Measurements from ENCODE around the gene ANKMY1. TPM values are rescaled to one million over a fixed set of nuclear protein-coding genes. Genes with fewer than 3 reads are reported as not detected.

ANKMY1 gene
- total and polyA plus RNA-seq, 3 experiments from 2014 or later: 15.8 to 27.9 (median 22.4) TPM

DNA sequence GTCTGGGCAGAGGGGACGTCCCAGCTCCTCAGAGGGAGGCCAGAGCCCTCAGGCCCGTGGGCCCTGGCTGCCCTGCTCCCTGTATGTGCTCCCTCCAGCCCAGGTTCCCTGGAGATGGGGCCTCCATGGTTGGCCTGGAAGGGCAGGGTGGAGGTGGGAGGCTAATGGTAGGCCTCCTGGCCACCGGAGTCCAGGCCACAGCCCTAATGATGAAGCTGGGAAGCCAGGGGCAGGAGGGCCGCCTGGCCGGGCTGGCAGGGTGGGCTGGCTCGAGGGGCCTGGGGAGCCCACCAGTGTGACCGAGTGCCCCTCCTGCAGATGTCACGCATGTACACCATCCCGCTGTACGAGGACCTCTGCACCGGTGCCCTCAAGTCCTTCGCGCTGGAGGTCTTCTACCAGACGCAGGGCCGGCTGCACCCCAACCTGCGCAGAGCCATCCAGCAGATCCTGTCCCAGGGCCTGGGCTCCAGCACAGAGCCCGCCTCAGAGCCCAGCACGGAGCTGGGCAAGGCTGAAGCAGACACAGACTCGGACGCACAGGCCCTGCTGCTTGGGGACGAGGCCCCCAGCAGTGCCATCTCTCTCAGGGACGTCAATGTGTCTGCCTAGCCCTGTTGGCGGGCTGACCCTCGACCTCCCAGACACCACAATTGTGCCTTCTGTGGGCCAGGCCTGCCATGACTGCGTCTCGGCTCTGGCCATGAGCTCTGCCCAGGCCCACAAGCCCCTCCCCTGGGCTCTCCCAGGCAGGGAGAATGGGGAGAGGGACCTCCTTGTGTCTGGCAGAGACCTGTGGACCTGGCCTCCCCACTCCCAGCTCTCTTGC lies 19.7 kb upstream of the ANKMY1 start:
- H3K27ac ChIP-seq (ENCODE audit: low read depth, low read length): no peak overlapping the region

DNA sequence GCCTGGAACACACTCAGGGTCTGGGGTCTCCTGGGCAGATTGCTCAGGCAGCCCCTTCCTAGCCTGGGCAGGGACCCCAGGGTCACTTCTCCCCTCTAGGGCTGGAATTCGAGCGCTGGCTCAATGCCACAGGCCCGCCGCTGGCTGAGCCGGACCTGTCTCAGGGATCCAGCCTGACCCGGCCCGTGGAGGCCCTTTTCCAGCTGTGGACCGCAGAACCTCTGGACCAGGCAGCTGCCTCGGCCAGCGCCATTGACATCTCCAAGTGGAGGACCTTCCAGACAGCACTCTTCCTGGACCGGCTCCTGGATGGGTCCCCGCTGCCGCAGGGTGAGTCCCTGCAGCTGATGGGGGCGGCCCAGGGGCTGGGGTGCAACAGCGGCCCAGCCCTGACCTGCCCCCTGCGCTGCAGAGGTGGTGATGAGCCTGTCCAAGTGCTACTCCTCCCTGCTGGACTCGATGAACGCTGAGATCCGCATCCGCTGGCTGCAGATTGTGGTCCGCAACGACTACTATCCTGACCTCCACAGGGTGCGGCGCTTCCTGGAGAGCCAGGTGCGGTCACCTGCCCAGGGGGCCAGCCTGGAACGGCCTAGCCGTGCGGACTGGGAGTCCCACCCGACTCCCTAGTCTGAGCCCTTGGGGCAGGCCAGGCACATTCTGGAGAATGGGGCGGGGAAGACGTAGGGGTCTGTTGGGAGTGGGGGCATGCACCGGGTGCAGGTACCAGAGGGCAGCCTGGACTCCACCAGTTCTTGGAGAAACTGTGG lies 18.8 kb upstream of the ANKMY1 start:
- peaks cover 3 to 61% (median 7%) of the 10 kb centered on the region in 3 donors for H3K36me3 Mint-ChIP-seq
- no peak overlapping the region for H3K4me3 ChIP-seq (ENCODE audit: low read length)
- DNase-seq: no peak
- ChIA-PET CTCF (interaction anchor here (0.8 to 1.6 kb wide), 3 partner anchors 10 to 11 kb away, joined by 3 to 5 read pairs (median 3); no protein-coding TSS in a partner anchor), POLR2A (interaction anchor here (2.4 kb wide), 1 partner anchor 10 kb away, joined by 8 read pairs; no protein-coding TSS in a partner anchor)
- peak overlapping the region in 1 of 8 donors; percentile 43 for H3K27ac Mint-ChIP-seq
- H3K27ac ChIP-seq (ENCODE audit: low read depth, low read length): no peak overlapping the region
- H3K4me1 Mint-ChIP-seq: peaks cover 24 to 35% (median 34%) of the 10 kb centered on the region in 3 donors
- peaks cover 25% of the 10 kb centered on the region for H3K4me1 ChIP-seq (ENCODE audit: insufficient read depth, low read length)
- H3K9me3 Mint-ChIP-seq: no peaks in the 10 kb centered on the region
- H3K36me3 ChIP-seq (ENCODE audit: insufficient read depth, low read length): peaks cover 22% of the 10 kb centered on the region
- no peaks in the 10 kb centered on the region for H3K27me3 Mint-ChIP-seq
- H3K4me3 Mint-ChIP-seq: no peak overlapping the region
- H3K9me3 ChIP-seq (ENCODE audit: low read length): no peaks in the 10 kb centered on the region
- H3K27me3 ChIP-seq (ENCODE audit: insufficient read depth, low read length, poor library complexity, severe bottlenecking): no peaks in the 10 kb centered on the region

More for the DNA sequence above, 19.7 kb upstream of the ANKMY1 start:
- Mint-ChIP-seq H3K4me3 (no peak overlapping the region), H3K27ac (no peak overlapping the region), H3K27me3 (no peaks in the 10 kb centered on the region), H3K4me1 (peaks cover 25 to 37% (median 32%) of the 10 kb centered on the region in 3 donors), H3K36me3 (peaks cover 5 to 58% (median 7%) of the 10 kb centered on the region in 3 donors), H3K9me3 (no peaks in the 10 kb centered on the region)
- H3K4me1 ChIP-seq (ENCODE audit: insufficient read depth, low read length): peaks cover 21% of the 10 kb centered on the region
- CTCF ChIA-PET: interaction anchor here (1.5 kb wide), 1 partner anchor 12 kb away, joined by 5 read pairs; no protein-coding TSS in a partner anchor
- H3K4me3 ChIP-seq (ENCODE audit: low read length): no peak overlapping the region
- POLR2A ChIA-PET: interaction anchor here (1.3 to 2.4 kb wide), 2 partner anchors 9 to 11 kb away, joined by 4 to 8 read pairs; no protein-coding TSS in a partner anchor
- peaks cover 27% of the 10 kb centered on the region for H3K36me3 ChIP-seq (ENCODE audit: insufficient read depth, low read length)
- H3K9me3 ChIP-seq (ENCODE audit: low read length): no peaks in the 10 kb centered on the region
- no peaks in the 10 kb centered on the region for H3K27me3 ChIP-seq (ENCODE audit: insufficient read depth, low read length, poor library complexity, severe bottlenecking)
- DNase-seq: no peak

DNA sequence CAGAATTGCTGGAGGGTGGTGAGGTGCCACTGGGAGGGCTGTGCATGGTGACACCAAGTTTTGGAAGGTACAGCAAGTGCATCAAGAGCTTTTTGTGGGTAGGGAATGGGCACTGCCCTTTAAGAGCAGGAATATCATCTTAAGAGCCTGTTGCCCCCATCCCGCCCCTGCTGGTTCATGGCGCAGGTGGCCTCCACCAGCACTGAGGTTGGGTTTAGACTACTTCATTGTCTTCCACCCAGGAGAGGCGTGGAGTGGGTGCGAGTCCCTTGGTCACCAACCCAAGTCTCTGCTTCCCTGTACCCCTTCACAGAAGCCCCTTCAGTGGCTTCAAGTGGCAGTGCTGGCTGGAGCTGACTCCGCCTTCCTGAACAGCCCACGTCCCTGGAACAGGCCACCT lies 18.2 kb upstream of the ANKMY1 start:
- no peak overlapping the region for H3K4me3 Mint-ChIP-seq
- no peaks in the 10 kb centered on the region for H3K27me3 Mint-ChIP-seq
- H3K27me3 ChIP-seq (ENCODE audit: insufficient read depth, low read length, poor library complexity, severe bottlenecking): no peaks in the 10 kb centered on the region
- ChIA-PET CTCF (interaction anchor here (0.8 to 1.6 kb wide), 2 partner anchors 9 to 11 kb away, joined by 3 read pairs; no protein-coding TSS in a partner anchor), POLR2A (no interaction called here)
- DNase-seq: no peak
- H3K36me3 ChIP-seq (ENCODE audit: insufficient read depth, low read length): peaks cover 22% of the 10 kb centered on the region
- no peaks in the 10 kb centered on the region for H3K9me3 ChIP-seq (ENCODE audit: low read length)
- peaks cover 26 to 40% (median 36%) of the 10 kb centered on the region in 3 donors for H3K4me1 Mint-ChIP-seq
- H3K27ac ChIP-seq (ENCODE audit: low read depth, low read length): no peak overlapping the region
- H3K36me3 Mint-ChIP-seq: peaks cover 4 to 65% (median 6%) of the 10 kb centered on the region in 3 donors
- no peaks in the 10 kb centered on the region for H3K9me3 Mint-ChIP-seq
- H3K4me1 ChIP-seq (ENCODE audit: insufficient read depth, low read length): peaks cover 31% of the 10 kb centered on the region
- H3K4me3 ChIP-seq (ENCODE audit: low read length): no peak overlapping the region
- peak overlapping the region in 3 of 8 donors; percentile 43 to 75 (median 56) for H3K27ac Mint-ChIP-seq

DNA sequence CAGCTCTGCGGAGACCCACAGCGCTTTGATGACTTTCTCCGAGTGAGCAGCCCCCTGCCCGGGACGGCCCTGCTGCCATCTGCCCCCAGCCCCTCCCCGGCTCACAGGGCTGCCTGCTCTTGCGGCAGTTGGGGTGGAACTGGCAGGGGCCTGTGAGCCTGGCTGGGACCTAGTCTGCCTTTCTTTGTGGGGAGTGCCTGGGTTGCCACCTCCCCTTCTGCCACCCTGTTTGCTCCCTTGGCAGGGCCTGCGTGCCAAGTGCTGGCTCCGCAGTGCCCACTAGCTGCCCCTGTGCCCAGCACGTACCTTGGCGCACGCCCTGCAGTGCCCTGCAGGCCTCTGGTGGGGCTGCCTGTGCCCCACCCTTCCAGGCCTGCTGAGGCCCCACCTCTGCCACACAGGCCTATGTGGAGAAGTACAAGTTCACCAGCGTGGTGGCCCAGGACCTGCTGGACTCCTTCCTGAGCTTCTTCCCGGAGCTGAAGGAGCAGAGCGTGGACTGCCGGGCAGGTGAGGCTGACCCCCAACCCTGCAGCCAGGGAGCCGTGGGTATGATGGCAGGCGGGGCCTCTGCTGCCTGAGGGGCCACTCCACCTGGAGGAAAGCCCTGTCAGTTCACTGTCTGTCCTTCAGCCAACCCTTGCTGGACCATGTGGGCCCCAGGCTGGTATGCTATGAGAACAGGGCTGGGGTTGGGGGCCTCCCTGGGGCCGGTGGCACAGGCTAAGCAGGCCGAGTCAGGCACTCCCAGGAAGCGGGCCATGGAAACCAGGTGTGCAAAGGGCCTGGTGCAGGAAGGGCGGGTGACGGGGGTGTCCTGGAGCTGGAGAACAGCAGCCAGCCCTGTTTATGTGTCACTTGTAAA lies 17.5 kb upstream of the ANKMY1 start:
- Mint-ChIP-seq H3K27me3 (no peaks in the 10 kb centered on the region), H3K4me3 (no peak overlapping the region), H3K4me1 (peaks cover 29 to 41% (median 33%) of the 10 kb centered on the region in 3 donors), H3K27ac (peak overlapping the region in 2 of 8 donors; percentile 56 to 75), H3K9me3 (no peaks in the 10 kb centered on the region), H3K36me3 (peaks cover 0 to 69% (median 2%) of the 10 kb centered on the region in 3 donors)
- H3K9me3 ChIP-seq (ENCODE audit: low read length): no peaks in the 10 kb centered on the region
- no peak overlapping the region for H3K27ac ChIP-seq (ENCODE audit: low read depth, low read length)
- ChIA-PET CTCF (interaction anchor here (0.6 to 1.6 kb wide), 2 partner anchors 8 to 10 kb away, joined by 3 read pairs; no protein-coding TSS in a partner anchor), POLR2A (no interaction called here)
- H3K36me3 ChIP-seq (ENCODE audit: insufficient read depth, low read length): peaks cover 22% of the 10 kb centered on the region
- H3K27me3 ChIP-seq (ENCODE audit: insufficient read depth, low read length, poor library complexity, severe bottlenecking): no peaks in the 10 kb centered on the region
- peaks cover 36% of the 10 kb centered on the region for H3K4me1 ChIP-seq (ENCODE audit: insufficient read depth, low read length)
- no peak overlapping the region for H3K4me3 ChIP-seq (ENCODE audit: low read length)
- DNase-seq: no peak

DNA sequence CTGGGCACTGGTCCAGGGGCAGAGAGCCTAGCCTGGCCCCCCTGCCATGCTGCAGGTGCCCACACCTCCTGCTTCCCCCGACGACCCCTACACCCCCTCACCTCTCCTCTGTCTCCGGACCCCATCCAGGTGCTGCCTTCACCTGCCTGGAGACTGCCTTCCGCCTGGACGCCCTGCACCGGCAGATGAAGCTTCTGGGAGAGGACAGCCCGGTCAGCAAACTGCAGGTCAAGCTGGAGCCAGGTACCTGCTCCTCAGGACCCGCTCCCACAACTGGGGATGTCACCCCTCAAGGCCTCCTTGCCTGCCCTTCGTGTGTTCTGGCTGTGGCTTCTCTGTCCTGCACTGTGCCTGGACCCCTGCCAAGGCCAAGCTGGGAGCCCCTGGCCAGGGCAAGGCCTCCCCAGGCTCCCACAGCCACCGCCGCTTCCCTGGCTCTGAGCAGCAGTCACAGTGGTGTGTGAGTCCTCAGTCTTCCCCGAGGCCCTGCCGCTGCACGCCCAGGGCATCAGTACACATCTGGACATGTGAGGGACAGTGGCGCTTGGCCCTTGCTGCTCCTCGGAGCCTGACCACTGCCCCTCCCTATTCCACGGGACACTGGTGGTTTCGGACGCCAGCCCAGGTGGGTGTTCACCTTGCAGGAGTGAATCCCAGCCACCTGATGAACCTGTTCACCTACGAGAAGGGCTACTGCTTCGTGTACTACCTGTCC lies 16.8 kb upstream of the ANKMY1 start:
- Mint-ChIP-seq H3K9me3 (no peaks in the 10 kb centered on the region), H3K36me3 (peaks cover 0 to 65% (median 2%) of the 10 kb centered on the region in 3 donors), H3K4me1 (peaks cover 28 to 41% (median 33%) of the 10 kb centered on the region in 3 donors), H3K4me3 (no peak overlapping the region), H3K27me3 (no peaks in the 10 kb centered on the region), H3K27ac (no peak overlapping the region)
- H3K27ac ChIP-seq (ENCODE audit: low read depth, low read length): no peak overlapping the region
- no peak overlapping the region for H3K4me3 ChIP-seq (ENCODE audit: low read length)
- H3K36me3 ChIP-seq (ENCODE audit: insufficient read depth, low read length): peaks cover 22% of the 10 kb centered on the region
- DNase-seq: peak in 1 of 5 donors; percentile 41
- no peaks in the 10 kb centered on the region for H3K27me3 ChIP-seq (ENCODE audit: insufficient read depth, low read length, poor library complexity, severe bottlenecking)
- no peaks in the 10 kb centered on the region for H3K9me3 ChIP-seq (ENCODE audit: low read length)
- peaks cover 36% of the 10 kb centered on the region for H3K4me1 ChIP-seq (ENCODE audit: insufficient read depth, low read length)
- CTCF ChIA-PET: interaction anchor here (1.6 kb wide), 1 partner anchor 8 kb away, joined by 3 read pairs; no protein-coding TSS in a partner anchor
- POLR2A ChIA-PET: interaction anchor here (2.1 kb wide), 1 partner anchor 12 kb away, joined by 5 read pairs; the partner anchor contains the start of gene CAPN10

DNA sequence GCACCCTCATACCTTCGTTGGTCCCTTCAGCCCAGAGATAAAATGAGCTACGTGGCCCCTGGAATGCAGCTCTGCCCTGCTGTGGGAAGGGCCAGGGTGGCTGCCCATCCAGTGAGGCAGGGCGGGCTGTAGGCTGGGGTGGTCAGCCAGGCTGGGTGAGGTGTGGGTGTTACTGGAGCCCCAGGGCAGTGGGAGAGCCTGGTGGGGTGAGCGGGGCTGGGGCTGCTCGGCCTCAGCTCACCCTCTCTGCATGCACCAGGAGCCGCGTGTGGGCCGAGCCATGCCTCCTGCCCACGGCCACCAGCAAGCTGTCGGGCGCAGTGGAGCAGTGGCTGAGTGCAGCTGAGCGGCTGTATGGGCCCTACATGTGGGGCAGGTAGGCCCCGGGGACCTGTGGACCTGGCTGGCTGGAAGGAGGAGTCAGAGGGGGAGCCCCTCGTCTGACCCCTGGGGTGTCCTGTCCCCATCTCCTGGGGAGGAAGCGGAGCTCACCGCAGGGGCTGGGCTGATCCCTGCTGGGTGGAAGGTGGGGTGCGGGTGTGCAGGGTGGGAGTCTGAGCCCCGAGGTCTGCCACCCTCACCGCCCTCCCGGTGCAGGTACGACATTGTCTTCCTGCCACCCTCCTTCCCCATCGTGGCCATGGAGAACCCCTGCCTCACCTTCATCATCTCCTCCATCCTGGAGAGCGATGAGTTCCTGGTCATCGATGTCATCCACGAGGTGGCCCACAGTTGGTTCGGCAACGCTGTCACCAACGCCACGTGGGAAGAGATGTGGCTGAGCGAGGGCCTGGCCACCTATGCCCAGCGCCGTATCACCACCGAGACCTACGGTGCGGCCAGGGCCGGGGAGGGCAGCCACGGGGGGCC lies 16.0 kb upstream of the ANKMY1 start:
- no peak overlapping the region for H3K4me3 ChIP-seq (ENCODE audit: low read length)
- Mint-ChIP-seq H3K4me3 (no peak overlapping the region), H3K4me1 (peaks cover 26 to 38% (median 28%) of the 10 kb centered on the region in 3 donors), H3K9me3 (no peaks in the 10 kb centered on the region), H3K27me3 (no peaks in the 10 kb centered on the region), H3K36me3 (peaks cover 0 to 66% (median 2%) of the 10 kb centered on the region in 3 donors), H3K27ac (no peak overlapping the region)
- CTCF ChIA-PET: interaction anchor here (1.3 kb wide), 1 partner anchor 60 kb away, joined by 5 read pairs; no protein-coding TSS in a partner anchor
- H3K36me3 ChIP-seq (ENCODE audit: insufficient read depth, low read length): peaks cover 22% of the 10 kb centered on the region
- peak in 1 of 5 donors; percentile 39 for DNase-seq
- no peaks in the 10 kb centered on the region for H3K27me3 ChIP-seq (ENCODE audit: insufficient read depth, low read length, poor library complexity, severe bottlenecking)
- no peaks in the 10 kb centered on the region for H3K9me3 ChIP-seq (ENCODE audit: low read length)
- H3K27ac ChIP-seq (ENCODE audit: low read depth, low read length): no peak overlapping the region
- H3K4me1 ChIP-seq (ENCODE audit: insufficient read depth, low read length): peaks cover 33% of the 10 kb centered on the region
- POLR2A ChIA-PET: interaction anchor here (2.1 kb wide), 1 partner anchor 12 kb away, joined by 5 read pairs; the partner anchor contains the start of gene CAPN10

Measured in CD8-positive, alpha-beta memory T cell (primary cell).